HG03439 (cell line): ENCODE data around the gene SBF2.
"Not testable (repeated sequence)": the region's sequence is repeated elsewhere in the genome, so short reads cannot be mapped to it uniquely, and the experiment has no call there.

Experiments used
- ATAC-seq: cut with Tn5 transposase; IDR thresholded peaks from one replicate; pipeline ENCODE4 v1.9.1; 2021; ENCODE audit warnings: mild to moderate bottlenecking, moderate library complexity; ENCODE audit not compliant: unreplicated experiment

SBF2 gene

GRCh38 chr11:9973921-9974320 lies 320.1 kb downstream of the SBF2 start:
- ATAC-seq = no peak

GRCh38 chr11:9972989-9973388 lies 321.0 kb downstream of the SBF2 start:
- peak; percentile 65 for ATAC-seq

GRCh38 chr11:9971894-9972293 lies 322.1 kb downstream of the SBF2 start:
- no peak for ATAC-seq

GRCh38 chr11:9969068-9969467 lies 325.0 kb downstream of the SBF2 start:
- no peak for ATAC-seq

GRCh38 chr11:9962722-9963121 lies 331.3 kb downstream of the SBF2 start:
- ATAC-seq = peak; percentile 94

GRCh38 chr11:9957072-9957471 lies 336.9 kb downstream of the SBF2 start:
- no peak for ATAC-seq

- no peak for ATAC-seq
Observed at GRCh38 chr11:9956483-9956882, 337.5 kb downstream of the SBF2 start.

- no peak for ATAC-seq
Observed at GRCh38 chr11:9955391-9955790, 338.6 kb downstream of the SBF2 start.

GRCh38 chr11:9953994-9954626 lies 339.9 kb downstream of the SBF2 start:
- ATAC-seq = no peak

- no peak for ATAC-seq
Observed at GRCh38 chr11:9952511-9953196, 341.4 kb downstream of the SBF2 start.

GRCh38 chr11:9951807-9952206 lies 342.2 kb downstream of the SBF2 start:
- no peak for ATAC-seq

GRCh38 chr11:9950462-9950861 lies 343.6 kb downstream of the SBF2 start:
- no peak for ATAC-seq

- ATAC-seq = no peak
Observed at GRCh38 chr11:9947231-9947864, 346.7 kb downstream of the SBF2 start.

- not testable (repeated sequence) for ATAC-seq
Observed at GRCh38 chr11:9945680-9946079, 348.3 kb downstream of the SBF2 start.

- ATAC-seq = no peak
Observed at GRCh38 chr11:9943386-9944110, 350.5 kb downstream of the SBF2 start.

- ATAC-seq = no peak
Observed at GRCh38 chr11:9941991-9942390, 352.0 kb downstream of the SBF2 start.

- ATAC-seq = not testable (repeated sequence)
Observed at GRCh38 chr11:9939150-9939549, 354.9 kb downstream of the SBF2 start.

GRCh38 chr11:9936754-9937153 lies 357.3 kb downstream of the SBF2 start:
- ATAC-seq = no peak

- ATAC-seq = not testable (repeated sequence)
Observed at GRCh38 chr11:9932843-9933242, 361.2 kb downstream of the SBF2 start.

- ATAC-seq = not testable (repeated sequence)
Observed at GRCh38 chr11:9930562-9931331, 363.3 kb downstream of the SBF2 start.

- ATAC-seq = no peak
Observed at GRCh38 chr11:9927670-9928069, 366.3 kb downstream of the SBF2 start.
